GM18861 (cell line): ENCODE results near the gene CHML.

Experiments used
- ATAC-seq: cut with Tn5 transposase; IDR thresholded peaks from one replicate; pipeline ENCODE4 v1.9.1; 2021; ENCODE audit not compliant: unreplicated experiment

CHML gene

GRCh38 chr1:241624935-241625334 lies 15.2 kb downstream of the CHML start:
- no peak for ATAC-seq

DNA sequence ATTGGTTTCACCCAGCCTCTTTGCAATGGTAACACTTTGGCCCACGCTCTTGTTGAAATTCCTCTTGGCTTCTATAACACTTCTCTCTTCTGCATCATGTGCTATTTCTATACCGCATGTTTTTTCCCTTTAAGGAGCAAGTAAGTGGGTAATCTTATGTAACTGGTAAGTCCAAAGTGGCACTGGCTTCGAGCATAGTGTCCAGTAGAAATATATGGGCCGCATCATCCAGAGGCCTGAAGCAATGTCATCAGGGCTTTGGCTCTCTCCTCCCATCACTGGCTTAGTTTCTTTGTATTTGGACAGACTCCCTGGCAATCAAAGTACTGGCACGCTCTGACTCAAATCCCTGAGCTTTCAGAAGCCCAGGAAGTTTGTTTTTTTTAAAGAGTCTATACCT lies 17.5 kb downstream of the CHML start:
- no peak for ATAC-seq

DNA sequence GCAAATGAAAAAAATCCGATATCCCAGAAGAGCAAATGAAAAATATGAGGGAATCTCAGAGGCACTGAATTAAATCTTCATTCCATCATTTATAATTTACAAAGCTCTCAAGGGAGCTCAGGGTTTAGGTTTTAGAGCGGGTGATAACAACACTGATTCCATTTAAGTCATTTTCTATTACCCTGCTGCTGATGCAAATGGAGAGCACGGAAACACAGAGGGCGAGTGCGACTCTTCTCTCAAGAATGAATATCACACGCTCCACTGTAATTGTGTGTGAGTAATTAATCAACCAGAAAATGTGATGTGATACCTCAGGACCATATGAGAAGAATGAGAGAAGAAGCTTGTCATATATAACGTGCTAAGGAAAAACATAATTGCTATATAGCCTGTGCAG lies 22.7 kb downstream of the CHML start:
- ATAC-seq: no peak

DNA sequence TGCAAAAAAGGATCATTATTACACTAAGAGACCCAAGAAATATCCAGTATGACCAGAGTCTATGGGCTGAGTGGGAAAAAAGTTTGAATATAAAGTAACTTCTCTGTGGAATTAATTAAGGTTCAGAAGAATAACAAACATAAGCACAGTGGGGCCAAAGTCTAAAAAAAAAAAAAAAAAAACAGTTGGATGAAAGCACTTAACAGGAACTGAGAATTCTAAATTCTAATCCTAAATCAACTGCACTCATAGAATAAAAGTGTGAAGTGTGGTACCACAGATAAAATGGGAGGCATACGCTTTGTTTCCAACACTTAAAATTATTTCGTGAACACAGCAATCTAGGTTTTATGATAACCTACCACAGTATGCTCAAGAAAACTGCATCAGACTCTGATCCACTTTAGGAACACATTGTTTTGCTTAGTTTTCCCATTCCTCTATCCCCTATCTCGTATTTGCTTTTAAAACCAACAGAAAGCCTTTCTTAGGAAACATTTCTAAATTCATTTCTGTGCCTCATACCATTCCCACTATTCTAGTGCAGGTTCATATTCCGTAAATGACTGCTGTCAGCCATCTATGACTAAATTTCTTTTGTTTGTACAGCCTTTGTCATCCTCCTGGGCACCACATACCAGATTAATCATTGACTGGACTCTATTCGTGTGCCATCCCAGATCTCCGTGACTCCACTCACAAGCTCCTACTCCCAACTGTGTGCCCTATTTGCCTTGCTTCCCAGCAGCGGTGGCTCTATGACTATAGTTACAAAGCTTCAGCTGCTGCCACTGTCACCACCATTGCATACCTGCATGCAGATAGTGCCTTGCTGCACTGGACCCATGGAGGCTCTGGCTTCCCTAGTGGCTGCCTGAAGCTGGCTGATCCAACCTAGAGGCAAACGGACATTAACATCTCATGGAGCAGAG lies 24.9 kb downstream of the CHML start:
- ATAC-seq: no peak

DNA sequence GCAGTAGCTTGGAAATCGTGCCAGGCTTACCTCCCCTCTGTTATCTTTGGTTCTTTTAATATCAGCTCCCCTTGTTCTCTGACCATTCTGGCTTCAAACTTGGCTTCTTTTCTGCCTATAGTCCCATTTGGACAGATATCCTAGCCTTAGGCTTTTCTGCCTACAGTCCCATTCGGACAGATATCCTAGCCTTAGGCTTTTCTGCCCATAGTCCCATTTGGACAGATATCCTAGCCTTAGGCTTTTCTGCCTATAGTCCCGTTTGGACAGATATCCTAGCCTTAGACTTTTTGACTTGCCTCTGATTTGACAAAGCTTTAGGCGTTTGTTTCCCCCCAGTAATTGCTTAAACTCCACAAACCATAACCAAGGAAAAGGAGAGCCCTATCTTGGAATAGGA lies 25.6 kb downstream of the CHML start:
- ATAC-seq: no peak

GRCh38 chr1:241614144-241614543 lies 26.0 kb downstream of the CHML start:
- no peak for ATAC-seq

DNA sequence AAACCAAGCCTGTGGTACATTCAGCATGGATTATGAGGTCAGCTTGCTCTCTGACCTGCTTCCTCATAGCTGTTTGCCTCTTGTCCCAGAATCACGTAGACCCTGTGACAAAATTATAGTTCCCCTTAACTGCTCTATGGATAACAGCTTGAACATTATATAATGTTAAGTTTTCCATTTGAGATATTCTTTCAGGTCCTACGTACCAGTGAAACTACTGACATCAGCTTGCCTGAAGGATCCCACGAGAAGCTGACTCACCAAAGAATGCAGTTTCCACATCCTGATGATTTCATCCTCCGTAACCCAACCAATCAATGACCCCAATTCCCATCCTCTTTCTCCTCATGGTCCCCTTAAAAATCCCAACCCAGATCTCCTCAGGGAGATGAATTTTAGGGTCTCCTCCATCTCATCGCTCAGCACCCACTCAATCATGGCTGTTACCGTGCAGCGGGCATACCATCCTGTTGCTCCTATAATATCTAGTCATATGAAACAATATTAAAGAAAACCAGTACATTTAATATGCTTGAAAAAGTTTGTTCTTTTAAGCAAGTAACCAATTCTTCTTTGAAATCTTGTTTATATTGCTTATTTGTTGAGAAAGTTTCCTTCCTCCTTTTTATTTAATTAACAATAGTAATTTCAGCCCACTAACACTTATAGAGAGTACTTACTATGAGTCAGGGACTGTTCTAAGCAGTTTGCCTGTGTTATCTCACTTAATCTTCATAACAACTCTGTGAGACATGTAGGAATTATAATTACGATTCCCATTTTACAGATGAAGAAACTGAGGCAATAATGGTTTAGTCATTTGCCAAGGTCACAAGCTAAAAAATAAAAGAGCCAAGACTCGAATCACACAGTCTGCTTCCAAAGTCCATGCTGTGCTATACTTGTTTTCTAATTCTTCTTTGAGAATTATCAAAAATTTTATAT lies 27.4 kb downstream of the CHML start:
- ATAC-seq: no peak

- no peak for ATAC-seq
These were observed 28.4 kb downstream of the CHML start for GRCh38 chr1:241611736-241612135.

DNA sequence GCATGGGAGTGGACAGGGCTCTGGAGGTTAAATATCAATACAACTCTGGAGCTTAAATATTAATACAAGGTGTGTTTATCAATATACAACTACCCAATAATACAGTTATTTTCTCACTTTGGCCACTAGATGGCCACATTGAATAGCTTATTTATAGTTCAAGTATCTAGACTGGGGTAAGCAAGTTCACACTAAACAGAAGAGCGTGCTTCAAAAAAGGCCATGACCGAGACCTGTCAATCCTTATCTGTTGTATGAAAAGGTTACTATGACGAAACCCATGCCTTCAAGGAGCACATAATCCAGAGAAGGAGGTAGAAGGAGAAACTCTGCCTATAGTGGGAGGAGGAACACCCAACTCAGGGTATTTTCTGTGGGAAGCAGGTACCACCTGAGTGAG lies 29.1 kb downstream of the CHML start:
- ATAC-seq: peak; percentile 98

DNA sequence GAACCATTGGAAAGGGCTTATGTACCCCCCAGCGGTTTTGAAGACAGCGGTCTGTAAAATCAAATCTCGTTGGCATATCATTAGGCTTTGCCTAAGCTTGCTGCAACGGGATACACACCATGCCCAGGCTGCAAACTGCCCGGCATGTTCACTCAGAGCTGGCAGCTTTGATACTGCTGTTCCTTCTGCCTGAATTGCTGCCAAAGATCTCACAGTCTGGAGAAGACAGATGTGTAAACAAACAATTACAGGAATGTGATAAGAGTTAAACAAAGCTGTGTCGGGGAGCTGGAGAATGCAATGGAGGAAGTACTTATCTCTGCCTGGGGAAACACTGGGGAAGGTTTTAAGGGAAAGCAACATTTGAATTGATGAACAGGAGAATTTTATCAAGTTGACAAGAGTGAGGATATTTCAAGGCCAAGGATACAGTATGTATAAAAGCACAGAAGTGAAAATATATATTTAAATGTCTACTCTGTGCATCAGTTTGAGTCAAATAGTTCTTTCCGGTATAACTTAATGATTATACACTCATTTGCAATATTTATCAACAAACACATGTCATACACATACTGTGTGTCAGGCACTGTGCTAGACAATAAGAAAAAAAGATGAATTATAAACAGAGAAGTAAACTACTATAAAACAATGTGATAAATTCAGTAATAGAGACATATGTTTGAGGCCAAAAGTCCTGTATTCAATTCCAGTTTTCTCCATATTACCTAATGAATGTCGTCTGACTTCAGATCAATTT lies 29.9 kb downstream of the CHML start:
- no peak for ATAC-seq

GRCh38 chr1:241608379-241609033 lies 31.7 kb downstream of the CHML start:
- no peak for ATAC-seq

GRCh38 chr1:241607497-241607896 lies 32.7 kb downstream of the CHML start:
- no peak for ATAC-seq

- ATAC-seq: no peak
These were observed 33.6 kb downstream of the CHML start for GRCh38 chr1:241606544-241606943.

- no peak for ATAC-seq
These were observed 34.9 kb downstream of the CHML start for GRCh38 chr1:241605146-241605805.

- ATAC-seq: no peak
These were observed 36.4 kb downstream of the CHML start for GRCh38 chr1:241603731-241604245.

GRCh38 chr1:241600496-241600901 lies 39.7 kb downstream of the CHML start:
- ATAC-seq: peak; percentile 85

GRCh38 chr1:241598249-241598648 lies 41.9 kb downstream of the CHML start:
- peak; percentile 36 for ATAC-seq

DNA sequence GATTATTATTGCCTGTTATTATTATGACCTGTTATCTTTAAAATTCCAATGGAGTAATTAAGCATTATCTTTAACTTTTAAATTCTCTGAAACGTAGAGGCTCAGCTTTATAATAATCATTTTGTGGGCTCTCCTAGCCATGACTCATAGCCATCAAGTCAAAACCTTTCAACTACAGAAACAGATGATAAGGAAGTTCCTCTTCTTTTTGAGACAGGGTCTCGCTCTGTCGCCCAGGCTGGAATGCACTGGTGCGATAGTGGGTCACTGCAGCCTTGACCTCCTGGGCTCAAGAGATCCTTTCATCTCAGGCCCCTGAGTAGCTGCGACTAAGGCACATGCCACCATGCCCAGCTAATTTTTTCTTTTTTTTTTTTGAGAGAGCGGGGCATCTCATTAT lies 43.5 kb downstream of the CHML start:
- ATAC-seq: no peak

GRCh38 chr1:241593186-241593585 lies 47.0 kb downstream of the CHML start:
- no peak for ATAC-seq
